H7 (cell line): ENCODE measurements around the gene STAB2. TPM values are rescaled to one million over a fixed set of nuclear protein-coding genes. Genes with fewer than 3 reads are reported as not detected.

Source experiments
- DNase-seq: peaks from one replicate; pipeline ENCODE4 v3.0.0; 2012
- H3K27me3 ChIP-seq: 2 replicates; pipeline ENCODE4 v1.6.0; 2011; ENCODE audit warnings: mild to moderate bottlenecking, low read length; ENCODE audit not compliant: control insufficient read depth, insufficient read depth
- H3K36me3 ChIP-seq: replicated peaks from 2 replicates; pipeline ENCODE4 v1.5.1; 2011; ENCODE audit warnings: low read length; ENCODE audit not compliant: control insufficient read depth, insufficient read depth
- H3K4me3 ChIP-seq: 2 replicates; pipeline ENCODE4 v1.5.1; 2011; ENCODE audit warnings: low read depth, mild to moderate bottlenecking, control low read depth, low read length, moderate library complexity; ENCODE audit not compliant: insufficient read depth
- total RNA-seq: library from RNA; depleted of rRNA; stranded (reverse); fragments of >200 nt; shearing (Covaris generic); gene quantifications from 2 replicates; pipeline ENCODE4 v1.2.3, GENCODE V29; 2014

The STAB2 gene
- total RNA-seq, 1 experiment from 2014 or later = not detected

DNA sequence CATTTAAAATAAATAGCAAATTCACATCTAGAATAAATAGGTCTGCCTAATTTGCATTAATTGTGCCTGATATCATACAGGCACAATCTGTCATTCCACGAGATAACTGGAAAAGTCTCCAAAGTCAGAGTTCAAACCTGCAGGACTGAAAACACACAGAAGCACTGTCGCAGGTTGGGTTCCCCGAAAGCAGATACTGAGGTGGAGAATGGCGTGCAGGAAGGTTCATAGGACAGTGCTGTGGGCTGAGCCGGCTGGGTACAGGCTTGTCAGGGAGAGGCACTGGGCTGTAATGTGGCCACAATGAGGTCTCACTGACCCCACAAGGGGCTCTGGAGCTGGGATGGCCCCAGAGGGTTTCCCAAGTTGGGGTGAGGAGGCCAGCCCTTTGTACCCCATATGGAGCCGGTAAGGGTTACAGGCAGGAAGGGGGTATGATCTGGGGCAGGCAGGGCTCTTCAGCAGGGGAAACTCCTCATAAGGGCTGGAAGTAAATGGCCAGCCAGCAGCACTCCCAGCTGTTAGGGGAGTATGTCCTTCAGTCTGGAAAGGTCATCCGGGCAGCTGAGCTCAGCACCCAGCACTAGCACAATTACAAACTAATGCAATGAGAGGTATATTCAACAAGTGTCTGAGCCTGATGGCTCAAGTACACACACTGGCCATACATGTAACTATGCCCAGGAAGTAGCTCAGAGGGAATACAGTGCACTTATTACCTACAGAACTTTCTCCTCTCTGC is 185.5 kb downstream of the STAB2 start:
- Histone ChIP-seq H3K4me3 (no peak overlapping the region), H3K27me3 (no peaks in the 10 kb centered on the region), H3K36me3 (peaks cover 7% of the 10 kb centered on the region)
- no peak for DNase-seq

- H3K27me3 ChIP-seq = no peaks in the 10 kb centered on the region
- H3K4me3 ChIP-seq = no peak overlapping the region
- peaks cover 7% of the 10 kb centered on the region for H3K36me3 ChIP-seq
- DNase-seq = no peak
Observed at GRCh38 chr12:103773109-103773910, 186.2 kb downstream of the STAB2 start.

DNA sequence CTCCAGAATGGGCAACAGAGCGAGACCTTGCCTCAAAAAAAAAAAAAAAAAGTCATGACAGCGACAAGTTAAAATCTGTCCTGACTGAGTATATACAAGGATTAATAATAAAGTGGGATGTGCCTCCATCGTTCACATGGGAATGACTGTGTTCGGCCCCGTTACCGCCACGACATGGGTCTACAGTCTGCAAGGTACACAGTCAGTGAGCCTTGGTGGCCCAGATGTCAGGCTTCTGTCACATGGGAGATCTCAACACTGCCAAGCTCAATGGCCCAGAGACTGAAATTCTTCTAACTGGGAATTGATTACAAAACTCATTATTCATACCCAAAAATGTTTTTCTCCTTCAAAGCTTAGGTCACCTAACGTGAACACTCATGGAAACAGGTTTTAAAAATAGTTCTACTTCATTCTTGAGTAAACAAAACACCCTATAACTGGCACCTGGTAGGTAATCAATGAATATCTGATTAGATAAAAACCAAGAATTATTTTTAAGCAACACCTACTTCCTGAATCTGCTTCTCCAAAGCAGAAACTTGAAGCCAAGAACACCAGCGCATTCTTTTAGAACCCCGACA is 188.0 kb downstream of the STAB2 start:
- Histone ChIP-seq H3K4me3 (no peak overlapping the region), H3K36me3 (peaks cover 11% of the 10 kb centered on the region), H3K27me3 (no peaks in the 10 kb centered on the region)
- DNase-seq = no peak

GRCh38 chr12:103778781-103779180 is 191.7 kb downstream of the STAB2 start:
- Histone ChIP-seq H3K27me3 (no peaks in the 10 kb centered on the region), H3K4me3 (no peak overlapping the region), H3K36me3 (peaks cover 12% of the 10 kb centered on the region)
- DNase-seq = no peak

- DNase-seq = no peak
- H3K27me3 ChIP-seq = no peaks in the 10 kb centered on the region
- peaks cover 12% of the 10 kb centered on the region for H3K36me3 ChIP-seq
- no peak overlapping the region for H3K4me3 ChIP-seq
Observed at GRCh38 chr12:103779410-103780092, 192.5 kb downstream of the STAB2 start.

DNA sequence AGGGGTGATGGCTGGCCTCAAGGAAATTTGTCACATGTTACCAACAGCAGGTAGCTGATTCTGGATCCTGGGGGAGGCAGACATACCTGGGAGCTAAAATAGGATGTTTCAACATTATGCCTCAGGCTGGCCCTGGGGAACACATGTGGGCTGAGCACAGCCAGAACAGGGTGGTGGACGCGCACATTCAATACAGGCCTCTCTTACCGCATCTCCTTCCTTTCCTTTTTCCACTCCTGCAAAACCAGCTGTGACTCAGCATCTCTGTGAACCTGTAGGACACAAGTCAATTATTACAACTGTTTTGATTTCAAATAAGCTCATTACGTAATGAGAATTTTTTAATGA is 193.0 kb downstream of the STAB2 start:
- H3K4me3 ChIP-seq = no peak overlapping the region
- H3K36me3 ChIP-seq = peaks cover 16% of the 10 kb centered on the region
- DNase-seq = no peak
- no peaks in the 10 kb centered on the region for H3K27me3 ChIP-seq

- Histone ChIP-seq H3K36me3 (peaks cover 16% of the 10 kb centered on the region), H3K27me3 (no peaks in the 10 kb centered on the region), H3K4me3 (no peak overlapping the region)
- no peak for DNase-seq
Observed at GRCh38 chr12:103780992-103781391, 193.9 kb downstream of the STAB2 start.

DNA sequence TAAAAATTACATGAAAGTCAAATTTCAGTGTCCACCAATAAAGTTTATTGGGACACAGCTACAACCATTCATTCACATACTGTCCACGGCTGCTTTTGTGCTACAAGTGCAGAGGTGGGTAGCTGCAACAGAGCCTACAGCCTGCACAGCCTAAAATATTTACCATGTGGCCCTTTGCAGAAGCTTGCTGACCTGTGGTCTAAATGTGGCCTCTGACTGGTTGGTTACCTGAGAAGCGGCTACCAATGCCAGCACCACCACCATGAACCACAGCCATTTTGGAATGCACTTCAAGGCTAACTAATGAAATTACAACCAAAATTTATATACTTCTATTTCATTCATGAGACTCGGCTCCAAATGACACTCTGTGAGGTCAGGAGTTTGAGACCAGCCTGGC is 195.3 kb downstream of the STAB2 start:
- Histone ChIP-seq H3K36me3 (peaks cover 8% of the 10 kb centered on the region), H3K27me3 (no peaks in the 10 kb centered on the region), H3K4me3 (no peak overlapping the region)
- no peak for DNase-seq

DNA sequence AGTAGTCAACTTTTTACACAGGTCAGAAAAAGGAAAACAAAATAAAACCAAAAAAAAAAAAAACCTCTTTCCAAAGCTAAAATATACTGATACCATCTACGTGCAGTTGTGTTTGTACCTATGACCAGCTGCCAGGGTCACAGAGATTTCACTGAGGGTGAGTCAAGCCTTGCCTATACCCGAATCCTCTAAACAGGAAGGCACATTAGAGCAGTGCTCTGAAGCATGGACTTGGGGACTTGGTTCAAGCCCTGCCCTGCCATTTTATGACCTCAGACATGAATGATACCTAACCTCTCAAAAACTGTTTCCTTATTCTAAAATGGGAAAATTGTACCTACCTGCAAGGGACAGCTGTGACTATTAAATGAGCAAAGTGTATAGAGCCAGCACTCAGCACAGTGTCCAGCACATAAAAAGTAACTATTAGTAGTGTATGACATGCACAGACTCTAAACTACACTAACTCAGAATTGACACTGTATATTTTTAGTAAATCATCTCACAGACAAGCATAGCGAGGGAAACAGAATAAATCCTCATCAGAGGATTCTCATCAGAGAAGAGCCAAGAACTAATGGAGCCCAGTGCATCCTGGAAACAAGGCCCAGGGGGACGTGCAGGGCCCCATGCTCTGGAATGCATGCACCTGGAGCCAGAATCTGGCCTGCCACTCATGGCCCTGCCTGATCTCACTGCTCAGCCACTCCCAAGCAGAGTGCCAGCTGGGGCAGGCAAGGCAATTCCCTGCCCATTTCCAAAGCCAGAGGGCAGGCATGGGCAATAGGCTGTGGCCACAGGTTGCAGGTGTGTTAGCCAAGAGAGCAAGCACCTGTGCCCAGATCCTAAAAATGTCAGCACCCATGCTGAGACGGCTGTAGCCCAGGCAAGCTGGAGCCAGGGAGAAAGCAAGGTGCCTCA is 196.9 kb downstream of the STAB2 start:
- Histone ChIP-seq H3K4me3 (no peak overlapping the region), H3K36me3 (peaks cover 7% of the 10 kb centered on the region), H3K27me3 (no peaks in the 10 kb centered on the region)
- no peak for DNase-seq

- no peak overlapping the region for H3K4me3 ChIP-seq
Observed at GRCh38 chr12:103785243-103786031, 198.4 kb downstream of the STAB2 start.

DNA sequence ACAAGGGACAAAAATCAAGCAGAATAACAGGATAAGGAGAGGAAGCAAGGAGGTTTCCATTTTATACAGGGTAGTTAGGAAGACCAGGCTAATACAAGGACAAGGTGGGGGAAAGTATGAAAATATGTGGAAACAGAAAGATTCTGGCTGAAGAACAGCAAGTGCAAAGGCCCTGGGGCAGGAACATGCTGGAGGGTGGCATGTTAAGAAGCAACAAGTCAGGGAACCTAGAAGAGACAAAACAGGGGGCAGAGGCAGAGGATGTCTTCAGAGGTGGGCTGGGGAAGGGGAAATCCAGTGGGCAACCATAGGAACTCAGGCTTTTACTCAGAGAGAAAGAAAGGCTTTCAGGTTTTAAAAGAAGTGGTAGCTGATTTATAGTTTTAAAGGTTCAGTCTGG is 199.1 kb downstream of the STAB2 start:
- Histone ChIP-seq H3K36me3 (peaks cover 5% of the 10 kb centered on the region), H3K4me3 (no peak overlapping the region), H3K27me3 (no peaks in the 10 kb centered on the region)
- DNase-seq = no peak

More at GRCh38 chr12:103785243-103786031, 198.4 kb downstream of the STAB2 start:
- no peaks in the 10 kb centered on the region for H3K27me3 ChIP-seq
- no peak for DNase-seq
- peaks cover 5% of the 10 kb centered on the region for H3K36me3 ChIP-seq

DNA sequence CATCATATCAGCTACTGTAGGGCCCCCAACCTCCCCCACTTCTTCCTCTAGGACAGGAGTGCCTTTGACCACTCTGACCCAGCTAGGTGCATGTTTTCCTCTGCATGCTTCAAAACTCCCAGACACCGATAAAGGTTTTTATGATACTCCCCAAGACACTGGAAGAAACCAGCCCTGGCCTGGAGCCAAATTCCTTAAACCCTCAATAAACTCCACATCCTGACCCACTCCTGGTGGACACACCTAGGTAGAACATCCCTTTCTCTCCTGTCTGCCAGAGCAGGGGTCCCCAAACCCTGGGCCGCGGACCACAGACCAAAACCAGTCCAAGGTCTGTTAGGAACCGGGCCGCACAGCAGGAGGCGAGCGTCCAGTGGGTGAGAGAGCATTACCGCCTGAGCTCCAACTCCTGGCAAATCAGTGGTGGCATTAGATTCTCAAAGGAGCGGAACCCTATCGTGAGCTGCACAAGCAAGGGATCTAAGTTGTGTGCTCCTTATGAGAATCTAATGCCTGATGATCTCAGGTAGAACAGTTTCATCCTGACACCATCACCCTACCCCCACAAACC is 204.4 kb downstream of the STAB2 start:
- Histone ChIP-seq H3K36me3 (peaks cover 10% of the 10 kb centered on the region), H3K27me3 (no peaks in the 10 kb centered on the region), H3K4me3 (no peak overlapping the region)
- DNase-seq = no peak

- DNase-seq = no peak
- no peaks in the 10 kb centered on the region for H3K27me3 ChIP-seq
- no peak overlapping the region for H3K4me3 ChIP-seq
- H3K36me3 ChIP-seq = peaks cover 10% of the 10 kb centered on the region
Observed at GRCh38 chr12:103793046-103793445, 206.0 kb downstream of the STAB2 start.
